CD14-positive monocyte (primary cell): ENCODE measurements around the gene CRISP1. TPM values are rescaled to one million over a fixed set of nuclear protein-coding genes. Genes with fewer than 3 reads are reported as not detected.

ENCODE experiments used
- DNase-seq, 3 donors: peaks; one replicate each; pipeline ENCODE4 v3.0.0-alpha.2; 2011 to 2022
- H2AFZ ChIP-seq: 2 replicates; pipeline ENCODE4 v1.6.0; 2012; ENCODE audit warnings: mild to moderate bottlenecking, low read depth, low read length, inconsistent platforms; ENCODE audit not compliant: insufficient read depth, poor library complexity, severe bottlenecking
- H3K27ac ChIP-seq, 2 donors: 1 replicate in 1 of 2; 2 replicates in 1 of 2; pipeline ENCODE4 v1.5.1; 2012 to 2013; ENCODE audit warnings: low read length in 2 of 2, control low read depth in 1 of 2, inconsistent platforms in 1 of 2, low read depth in 1 of 2, mild to moderate bottlenecking in 1 of 2
- H3K27me3 ChIP-seq, 2 donors: one replicate each; pipeline versions ENCODE4 v1.6.0 to v1.6.1; 2011 to 2013; ENCODE audit warnings: low read length in 2 of 2; ENCODE audit not compliant: control insufficient read depth in 2 of 2, insufficient read depth in 2 of 2
- H3K36me3 ChIP-seq, 2 donors: replicated peaks in 1 of 2; 1 replicate in 1 of 2; 2 replicates in 1 of 2; pipeline versions ENCODE4 v1.5.1 to v1.6.1; 2012 to 2013; ENCODE audit warnings: low read length in 2 of 2, control low read depth in 1 of 2, inconsistent platforms in 1 of 2, mild to moderate bottlenecking in 1 of 2; ENCODE audit not compliant: insufficient read depth in 2 of 2, control insufficient read depth in 1 of 2
- H3K4me1 ChIP-seq, 2 donors: 1 replicate in 1 of 2; 2 replicates in 1 of 2; pipeline versions ENCODE4 v1.5.1 to v1.6.1; 2012 to 2013; ENCODE audit warnings: low read length in 2 of 2, control low read depth in 1 of 2, inconsistent platforms in 1 of 2, mild to moderate bottlenecking in 1 of 2, moderate library complexity in 1 of 2; ENCODE audit not compliant: insufficient read depth in 2 of 2, control insufficient read depth in 1 of 2
- H3K4me2 ChIP-seq: replicated peaks from 2 replicates; pipeline ENCODE3; 2012; ENCODE audit warnings: low read length, moderate library complexity, mild to moderate bottlenecking; ENCODE audit not compliant: poor library complexity, severe bottlenecking; ENCODE audit errors: extremely low read depth
- H3K4me3 ChIP-seq, 3 experiments: fragments of 200-600 bp in 1 of 3; sonication (generic) in 1 of 3; replicated peaks in 1 of 3; 1 replicate in 2 of 3; 2 replicates in 1 of 3; pipeline ENCODE4 v1.5.1; 2011 to 2013; ENCODE audit warnings: low read length in 3 of 3, mild to moderate bottlenecking in 3 of 3, control low read depth in 2 of 3, low read depth in 2 of 3, inconsistent platforms in 1 of 3, moderate library complexity in 1 of 3
- H3K79me2 ChIP-seq: 2 replicates; pipeline ENCODE4 v1.6.0; 2012; ENCODE audit warnings: mild to moderate bottlenecking, control low read depth, inconsistent platforms, low read length, moderate library complexity; ENCODE audit not compliant: insufficient read depth
- H3K9ac ChIP-seq: 2 replicates; pipeline ENCODE4 v1.6.0; 2017; ENCODE audit warnings: low read length, mild to moderate bottlenecking; ENCODE audit not compliant: insufficient read depth, poor library complexity, severe bottlenecking
- H3K9me3 ChIP-seq, 2 donors: replicated peaks in 1 of 2; 1 replicate in 1 of 2; 2 replicates in 1 of 2; pipeline versions ENCODE4 v1.5.1 to v1.6.1; 2012 to 2013; ENCODE audit warnings: low read length in 2 of 2, control low read depth in 1 of 2; ENCODE audit not compliant: control insufficient read depth in 1 of 2, insufficient read depth in 1 of 2
- H4K20me1 ChIP-seq: 2 replicates; pipeline ENCODE4 v1.6.0; 2012; ENCODE audit warnings: mild to moderate bottlenecking, low read length, control low read depth, moderate library complexity; ENCODE audit not compliant: insufficient read depth
- H3K27ac Mint-ChIP-seq, 7 donors: one replicate each; pipeline ENCODE4 v1.8.0; 2020; ENCODE audit warnings: mild to moderate bottlenecking in 7 of 7, mixed read lengths in 7 of 7, moderate library complexity in 6 of 7, inconsistent platforms in 2 of 7
- H3K27me3 Mint-ChIP-seq, 3 donors: one replicate each; pipeline ENCODE4 v1.8.0; 2021 to 2022; ENCODE audit warnings: low read depth in 3 of 3, mild to moderate bottlenecking in 3 of 3, mixed read lengths in 3 of 3, moderate library complexity in 3 of 3, inconsistent platforms in 1 of 3
- H3K36me3 Mint-ChIP-seq, 2 donors: one replicate each; pipeline ENCODE4 v1.8.0; 2020; ENCODE audit warnings: mixed read lengths in 2 of 2, inconsistent platforms in 1 of 2, mild to moderate bottlenecking in 1 of 2
- H3K4me1 Mint-ChIP-seq: one replicate; pipeline ENCODE4 v1.8.0; 2020; ENCODE audit warnings: mild to moderate bottlenecking, mixed read lengths
- H3K4me3 Mint-ChIP-seq, 2 donors: one replicate each; pipeline ENCODE4 v1.8.0; 2020; ENCODE audit warnings: mild to moderate bottlenecking in 2 of 2, mixed read lengths in 2 of 2, moderate library complexity in 1 of 2
- H3K9me3 Mint-ChIP-seq, 7 donors: one replicate each; pipeline ENCODE4 v1.8.0; 2020 to 2022; ENCODE audit warnings: mixed read lengths in 7 of 7, mild to moderate bottlenecking in 6 of 7, moderate library complexity in 6 of 7, inconsistent platforms in 2 of 7
- intact Hi-C, 2 donors: fragments of 100-400 bp; cut with micrococcal nuclease; formaldehyde crosslinking; loops; one replicate each; pipeline versions ENCODE4 v1.15.0 to v1.15.1; 2023
- polyA plus RNA-seq, 3 donors: library from polyadenylated mRNA; depleted of rRNA in 1 of 3; unstranded in 2 of 3; stranded (reverse) in 1 of 3; fragments of 300-500 nt in 2 of 3; fragments of >200 nt in 1 of 3; fragmentation: Illumina TruSeq in 2 of 3; gene quantifications; 1 replicate in 2 of 3; 2 replicates in 1 of 3; pipeline ENCODE4 v1.2.3, GENCODE V29; 2012 to 2021
- TF ChIP-seq, protein P1 (sequence below): fragments of 200-600 bp; IDR thresholded peaks from one replicate; pipeline ENCODE4 v1.8.0; 2022; ENCODE audit warnings: antibody characterized with exemption, mild to moderate bottlenecking

The CRISP1 gene
- polyA plus RNA-seq, 3 donors = not detected

DNA sequence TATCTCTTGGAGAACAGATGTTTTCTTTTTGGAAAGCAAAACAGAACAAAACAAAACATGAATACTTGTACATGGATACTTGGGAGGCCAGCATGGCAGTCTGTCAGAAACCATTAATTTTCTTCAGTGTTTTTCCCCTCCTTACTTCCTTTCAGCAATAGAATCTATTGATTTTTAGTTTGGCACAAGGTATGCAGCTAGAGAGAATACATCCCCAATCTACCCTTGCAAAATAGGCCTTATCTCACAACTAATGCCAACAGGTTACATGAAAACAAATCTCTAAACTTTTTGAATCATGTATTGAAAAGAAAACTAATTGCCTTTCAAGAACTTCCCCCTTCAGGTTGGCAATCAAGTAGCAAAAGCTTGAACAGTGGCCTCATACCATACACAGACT, 82.1 kb downstream of the CRISP1 start:
- Mint-ChIP-seq H3K27ac (no peak overlapping the region), H3K27me3 (no peaks in the 10 kb centered on the region), H3K9me3 (peaks cover 0 to 8% (median 4%) of the 10 kb centered on the region in 7 donors), H3K4me3 (no peak overlapping the region), H3K4me1 (no peaks in the 10 kb centered on the region), H3K36me3 (no peaks in the 10 kb centered on the region)
- intact Hi-C loops = no loop called here
- Histone ChIP-seq H3K9ac (no peak overlapping the region), H2AFZ (no peak overlapping the region), H4K20me1 (no peaks in the 10 kb centered on the region), H3K27ac (no peak overlapping the region), H3K27me3 (no peaks in the 10 kb centered on the region), H3K4me1 (no peaks in the 10 kb centered on the region), H3K4me3 (no peak overlapping the region), H3K4me2 (no peak overlapping the region), H3K9me3 (peaks cover 0 to 11% of the 10 kb centered on the region in 2 donors), H3K36me3 (no peaks in the 10 kb centered on the region), H3K79me2 (no peaks in the 10 kb centered on the region)
- TF ChIP-seq, protein P1, sequence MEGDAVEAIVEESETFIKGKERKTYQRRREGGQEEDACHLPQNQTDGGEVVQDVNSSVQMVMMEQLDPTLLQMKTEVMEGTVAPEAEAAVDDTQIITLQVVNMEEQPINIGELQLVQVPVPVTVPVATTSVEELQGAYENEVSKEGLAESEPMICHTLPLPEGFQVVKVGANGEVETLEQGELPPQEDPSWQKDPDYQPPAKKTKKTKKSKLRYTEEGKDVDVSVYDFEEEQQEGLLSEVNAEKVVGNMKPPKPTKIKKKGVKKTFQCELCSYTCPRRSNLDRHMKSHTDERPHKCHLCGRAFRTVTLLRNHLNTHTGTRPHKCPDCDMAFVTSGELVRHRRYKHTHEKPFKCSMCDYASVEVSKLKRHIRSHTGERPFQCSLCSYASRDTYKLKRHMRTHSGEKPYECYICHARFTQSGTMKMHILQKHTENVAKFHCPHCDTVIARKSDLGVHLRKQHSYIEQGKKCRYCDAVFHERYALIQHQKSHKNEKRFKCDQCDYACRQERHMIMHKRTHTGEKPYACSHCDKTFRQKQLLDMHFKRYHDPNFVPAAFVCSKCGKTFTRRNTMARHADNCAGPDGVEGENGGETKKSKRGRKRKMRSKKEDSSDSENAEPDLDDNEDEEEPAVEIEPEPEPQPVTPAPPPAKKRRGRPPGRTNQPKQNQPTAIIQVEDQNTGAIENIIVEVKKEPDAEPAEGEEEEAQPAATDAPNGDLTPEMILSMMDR = no peak
- no peak for DNase-seq

Other genes starting within 250 kb of the CRISP1 start
- not detected for gene RHAG, start 229.7 kb downstream of the CRISP1 start, polyA plus RNA-seq
- not detected for gene CRISP2, start 153.0 kb downstream of the CRISP1 start, polyA plus RNA-seq
- gene CRISP3, start 122.1 kb downstream of the CRISP1 start, polyA plus RNA-seq = not detected
- not detected for gene PGK2, start 79.2 kb downstream of the CRISP1 start, polyA plus RNA-seq
- not detected for gene DEFB114, start 97.6 kb upstream of the CRISP1 start, polyA plus RNA-seq
- not detected for gene DEFB113, start 103.1 kb upstream of the CRISP1 start, polyA plus RNA-seq
- gene DEFB110, start 155.5 kb upstream of the CRISP1 start, polyA plus RNA-seq = not detected
- not detected for gene DEFB112, start 183.4 kb upstream of the CRISP1 start, polyA plus RNA-seq